ENCODE data around the gene MANSC1. TPM values are rescaled to one million over a fixed set of nuclear protein-coding genes. Genes with fewer than 3 reads are reported as not detected.
A peak's percentile ranks its signal among the peaks of the same experiment; 100 is the strongest.

MANSC1 gene
- total RNA-seq, 1 experiment from 2014 or later = 9.1 TPM

GRCh38 chr12:12319451-12320183, 30.4 kb downstream of the MANSC1 start:
- H3K4me1 Mint-ChIP-seq = peaks cover 14 to 15% of the 10 kb centered on the region in 2 experiments
- no peak overlapping the region for H3K23ac ChIP-seq (ENCODE audit: insufficient read length, low read depth, low read length)

More at GRCh38 chr12:12319451-12320183, 30.4 kb downstream of the MANSC1 start:
- Histone ChIP-seq H2AFZ (ENCODE audit: low read length) (no peak overlapping the region), H3K27ac (ENCODE audit: insufficient read length, low read depth, low read length) (no peak overlapping the region), H3K27me3 (ENCODE audit: insufficient read depth, low read length) (no peaks in the 10 kb centered on the region), H4K20me1 (ENCODE audit: control insufficient read depth, insufficient read depth, insufficient read length) (no peaks in the 10 kb centered on the region), H2BK5ac (ENCODE audit: insufficient read length, low read length) (no peak overlapping the region), H3K9ac (ENCODE audit: extremely low read depth, insufficient read length, low read length) (no peak overlapping the region), H3K79me1 (ENCODE audit: insufficient read depth, low read depth, low read length, poor library complexity, severe bottlenecking) (no peaks in the 10 kb centered on the region), H3K18ac (ENCODE audit: insufficient read length, low read depth, low read length) (no peak overlapping the region), H2AK5ac (ENCODE audit: insufficient read length, low read length) (no peak overlapping the region), H4K5ac (ENCODE audit: insufficient read length, low read depth, low read length) (no peak overlapping the region), H3K14ac (ENCODE audit: insufficient read depth, low read length) (no peak overlapping the region), H2BK20ac (ENCODE audit: low read depth, low read length, poor library complexity, severe bottlenecking) (no peak overlapping the region), H2BK12ac (ENCODE audit: insufficient read length, low read depth, low read length) (no peak overlapping the region), H2BK15ac (ENCODE audit: low read depth, low read length) (no peak overlapping the region), H3K4ac (ENCODE audit: low read depth, low read length) (no peak overlapping the region), H2BK120ac (ENCODE audit: low read depth, low read length, poor library complexity, severe bottlenecking) (no peak overlapping the region), H4K8ac (replicated peaks; ENCODE audit: insufficient read length, low read depth, low read length) (no peak overlapping the region), H3K4me2 (ENCODE audit: insufficient read depth, insufficient read length, low read length) (no peak overlapping the region), H3K56ac (ENCODE audit: insufficient read length, low read depth, low read length) (no peak overlapping the region), H4K91ac (ENCODE audit: insufficient read length, low read depth, low read length) (no peak overlapping the region), H3K4me1 (ENCODE audit: insufficient read depth, low read length) (peaks cover 4% of the 10 kb centered on the region; the same call in 1 of the 2 replicates), H3T11ph (ENCODE audit: low read length) (no peak overlapping the region), H3K9me3 (ENCODE audit: control insufficient read depth, low read depth, low read length) (no peaks in the 10 kb centered on the region), H3K79me2 (ENCODE audit: insufficient read depth, low read length) (no peaks in the 10 kb centered on the region), H3K23me2 (ENCODE audit: insufficient read length, low read depth, low read length, poor library complexity, severe bottlenecking) (no peaks in the 10 kb centered on the region)
- peaks cover 4 to 8% (median 5%) of the 10 kb centered on the region in 3 experiments; a peak in 4 of 7 replicates for H3K36me3 Mint-ChIP-seq (ENCODE audit: insufficient read depth in 1 of 3, low read depth in 3 of 3)
- H3K9me3 Mint-ChIP-seq = peaks cover 9 to 10% of the 10 kb centered on the region in 2 experiments
- TF ChIP-seq CTCF (conservative IDR thresholded peaks at IDR 0.05) = no peak
- peaks cover 2% of the 10 kb centered on the region; the same call in 1 of the 2 replicates for H3K27me3 Mint-ChIP-seq (ENCODE audit: low read depth)
- WGBS (ENCODE audit: extremely low coverage, insufficient read length, low lambda C conversion rate) = no CpG with 5 or more reads among the region's 9 CpGs
- H3K27ac Mint-ChIP-seq = peak overlapping the region in 2 of 3 experiments; percentile 4 to 86; a peak in 4 of 7 replicates
- H3K4me3 Mint-ChIP-seq = no peak overlapping the region
- DNase-seq = no peak
